Ovary (tissue), 3 donors: ENCODE results near the gene USP43.

Experiments
- CTCF ChIP-seq, 3 donors: fragments of 450-650 bp in 2 of 3; fragments of 200-600 bp in 1 of 3; IDR thresholded peaks; one replicate each; pipeline versions ENCODE4 v1.5.1 to v1.8.0; 2016 to 2022; ENCODE audit warnings: antibody characterized with exemption in 3 of 3, mild to moderate bottlenecking in 1 of 3
- POLR2A ChIP-seq: fragments of 450-650 bp; IDR thresholded peaks from one replicate; pipeline ENCODE4 v1.6.1; 2017; ENCODE audit warnings: antibody characterized with exemption, mild to moderate bottlenecking, moderate library complexity
- donor health status: DM: no; HTN: no; CAD: no.

- TF ChIP-seq CTCF (IDR thresholded peaks at IDR 0.05) (no peak), POLR2A (no peak)
These were observed 1.2 kb downstream of the USP43 start for GRCh38 chr17:9646546-9646885.
